GM19099 (cell line): ENCODE data around the gene WDR70.

Experiments
- POLR2A ChIP-seq: IDR thresholded peaks from 3 replicates; pipeline ENCODE4 v1.6.1; 2011; ENCODE audit warnings: low read depth; ENCODE audit not compliant: insufficient read length; ENCODE audit errors: extremely low read depth

Gene WDR70

GRCh38 chr5:37662789-37663485 lies 283.8 kb downstream of the WDR70 start:
- TF ChIP-seq POLR2A = no peak

- no peak for TF ChIP-seq POLR2A
Observed at GRCh38 chr5:37663538-37663937, 284.4 kb downstream of the WDR70 start.

GRCh38 chr5:37664551-37664950 lies 285.4 kb downstream of the WDR70 start:
- TF ChIP-seq POLR2A = no peak

- no peak for TF ChIP-seq POLR2A
Observed at GRCh38 chr5:37665272-37665671, 286.2 kb downstream of the WDR70 start.

- no peak for TF ChIP-seq POLR2A
Observed at GRCh38 chr5:37665889-37666288, 286.8 kb downstream of the WDR70 start.

- no peak for TF ChIP-seq POLR2A
Observed at GRCh38 chr5:37667430-37667829, 288.3 kb downstream of the WDR70 start.

GRCh38 chr5:37667846-37668245 lies 288.7 kb downstream of the WDR70 start:
- TF ChIP-seq POLR2A = no peak

- TF ChIP-seq POLR2A = no peak
Observed at GRCh38 chr5:37668524-37669047, 289.5 kb downstream of the WDR70 start.

GRCh38 chr5:37683072-37683471 lies 304.0 kb downstream of the WDR70 start:
- TF ChIP-seq POLR2A = no peak

- TF ChIP-seq POLR2A = no peak
Observed at GRCh38 chr5:37685211-37685610, 306.1 kb downstream of the WDR70 start.

GRCh38 chr5:37685816-37686215 lies 306.7 kb downstream of the WDR70 start:
- no peak for TF ChIP-seq POLR2A

- no peak for TF ChIP-seq POLR2A
Observed at GRCh38 chr5:37694867-37695266, 315.7 kb downstream of the WDR70 start.

GRCh38 chr5:37695647-37696046 lies 316.5 kb downstream of the WDR70 start:
- no peak for TF ChIP-seq POLR2A

- TF ChIP-seq POLR2A = no peak
Observed at GRCh38 chr5:37696190-37697021, 317.3 kb downstream of the WDR70 start.

GRCh38 chr5:37701868-37702267 lies 322.8 kb downstream of the WDR70 start:
- TF ChIP-seq POLR2A = no peak

- no peak for TF ChIP-seq POLR2A
Observed at GRCh38 chr5:37703841-37704241, 324.7 kb downstream of the WDR70 start.
